Prostate gland (tissue), 2 donors: ENCODE measurements around the gene FOXK2. TPM values are rescaled to one million over a fixed set of nuclear protein-coding genes. Genes with fewer than 3 reads are reported as not detected.

Experiments used
- DNase-seq: peaks from one replicate; pipeline ENCODE4 v3.0.0-alpha.2; 2019; ENCODE audit warnings: low spot score
- H3K27ac ChIP-seq, 2 donors: fragments of 200-600 bp; sonication (generic); 2 replicates each; pipeline ENCODE4 v1.5.1; 2017 to 2019
- H3K27me3 ChIP-seq: fragments of 200-600 bp; sonication (generic); replicated peaks from 2 replicates; pipeline ENCODE4 v1.5.1; 2019; ENCODE audit not compliant: insufficient read depth
- H3K36me3 ChIP-seq, 2 donors: fragments of 200-600 bp; sonication (generic); 1 replicate in 1 of 2; 2 replicates in 1 of 2; pipeline versions ENCODE4 v1.5.1 to v1.8.1; 2017 to 2019
- H3K4me1 ChIP-seq: fragments of 200-600 bp; sonication (generic); replicated peaks from 2 replicates; pipeline ENCODE4 v1.5.1; 2019
- H3K4me3 ChIP-seq, 2 donors: fragments of 200-600 bp; sonication (generic); 2 replicates each; pipeline ENCODE4 v1.5.1; 2017 to 2019
- H3K9me3 ChIP-seq: fragments of 200-600 bp; sonication (generic); 2 replicates; pipeline ENCODE4 v1.5.1; 2017
- POLR2A ChIP-seq: fragments of 450-650 bp; IDR thresholded peaks from one replicate; pipeline ENCODE4 v1.6.1; 2016; ENCODE audit warnings: antibody characterized with exemption, mild to moderate bottlenecking
- POLR2AphosphoS5 ChIP-seq: sonication (generic); formaldehyde crosslinking; IDR thresholded peaks from one replicate; pipeline ENCODE4 v1.6.1; 2017; ENCODE audit warnings: antibody characterized with exemption
- WGBS: methylation state at CpG from one replicate; pipeline ENCODE4 v1.1.5; 2018; 5-methylcytosine and 5-hydroxymethylcytosine counted together
- intact Hi-C: fragments of 100-400 bp; cut with DNase I; formaldehyde crosslinking; loops from one replicate; pipeline ENCODE4 v1.14.2; 2022
- total RNA-seq, 2 donors: library from RNA; depleted of rRNA; stranded (reverse); fragments of >200 nt; gene quantifications; one replicate each; pipeline ENCODE4 v1.1.0, GENCODE V29; 2016
- TF ChIP-seq, protein P1 (sequence below), 4 experiments: fragments of 200-600 bp in 2 of 4; fragments of 450-650 bp in 2 of 4; sonication (generic) in 2 of 4; IDR thresholded peaks; 1 replicate in 3 of 4; 2 replicates in 1 of 4; pipeline ENCODE4 v1.5.1; 2016 to 2019; ENCODE audit warnings: antibody characterized with exemption in 4 of 4, mild to moderate bottlenecking in 2 of 4, moderate library complexity in 2 of 4

Gene FOXK2
- total RNA-seq, 2 donors from 2014 or later, result 47.9 to 85.5 TPM

DNA sequence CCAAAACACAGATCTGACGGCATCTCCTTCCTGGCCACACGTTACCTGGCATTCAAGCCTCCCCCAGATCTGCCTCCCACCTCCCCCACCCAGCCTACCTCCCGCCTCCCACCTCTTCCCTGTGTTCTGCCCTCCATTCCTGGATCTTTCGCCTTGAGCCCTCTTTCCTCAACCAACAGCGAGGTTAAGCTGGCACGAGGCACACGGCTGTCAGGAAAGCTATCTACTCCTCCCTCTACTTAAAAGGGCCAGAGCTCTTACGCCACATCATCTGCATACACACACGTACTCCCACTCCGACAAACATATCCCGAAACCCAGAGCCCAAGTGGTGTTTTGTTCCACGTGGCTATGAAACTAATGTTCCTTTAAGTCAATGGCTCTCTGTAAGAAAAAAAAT lies 110.7 kb downstream of the FOXK2 start:
- peaks cover 0 to 1% of the 10 kb centered on the region in 2 donors for H3K36me3 ChIP-seq
- no peaks in the 10 kb centered on the region for H3K4me1 ChIP-seq
- H3K27ac ChIP-seq, result peak overlapping the region; percentile 18 to 79
- DNase-seq, result peak; percentile 62
- WGBS, result 57% methylated on average over 12 of the region's 12 CpGs
- intact Hi-C loops, result no loop called here
- no peak for TF ChIP-seq POLR2A
- TF ChIP-seq, protein P1, sequence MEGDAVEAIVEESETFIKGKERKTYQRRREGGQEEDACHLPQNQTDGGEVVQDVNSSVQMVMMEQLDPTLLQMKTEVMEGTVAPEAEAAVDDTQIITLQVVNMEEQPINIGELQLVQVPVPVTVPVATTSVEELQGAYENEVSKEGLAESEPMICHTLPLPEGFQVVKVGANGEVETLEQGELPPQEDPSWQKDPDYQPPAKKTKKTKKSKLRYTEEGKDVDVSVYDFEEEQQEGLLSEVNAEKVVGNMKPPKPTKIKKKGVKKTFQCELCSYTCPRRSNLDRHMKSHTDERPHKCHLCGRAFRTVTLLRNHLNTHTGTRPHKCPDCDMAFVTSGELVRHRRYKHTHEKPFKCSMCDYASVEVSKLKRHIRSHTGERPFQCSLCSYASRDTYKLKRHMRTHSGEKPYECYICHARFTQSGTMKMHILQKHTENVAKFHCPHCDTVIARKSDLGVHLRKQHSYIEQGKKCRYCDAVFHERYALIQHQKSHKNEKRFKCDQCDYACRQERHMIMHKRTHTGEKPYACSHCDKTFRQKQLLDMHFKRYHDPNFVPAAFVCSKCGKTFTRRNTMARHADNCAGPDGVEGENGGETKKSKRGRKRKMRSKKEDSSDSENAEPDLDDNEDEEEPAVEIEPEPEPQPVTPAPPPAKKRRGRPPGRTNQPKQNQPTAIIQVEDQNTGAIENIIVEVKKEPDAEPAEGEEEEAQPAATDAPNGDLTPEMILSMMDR (IDR thresholded peaks at IDR 0.05), result no peak
- no peak for TF ChIP-seq POLR2AphosphoS5
- H3K4me3 ChIP-seq, result no peak overlapping the region
- no peaks in the 10 kb centered on the region for H3K9me3 ChIP-seq
- no peaks in the 10 kb centered on the region for H3K27me3 ChIP-seq

DNA sequence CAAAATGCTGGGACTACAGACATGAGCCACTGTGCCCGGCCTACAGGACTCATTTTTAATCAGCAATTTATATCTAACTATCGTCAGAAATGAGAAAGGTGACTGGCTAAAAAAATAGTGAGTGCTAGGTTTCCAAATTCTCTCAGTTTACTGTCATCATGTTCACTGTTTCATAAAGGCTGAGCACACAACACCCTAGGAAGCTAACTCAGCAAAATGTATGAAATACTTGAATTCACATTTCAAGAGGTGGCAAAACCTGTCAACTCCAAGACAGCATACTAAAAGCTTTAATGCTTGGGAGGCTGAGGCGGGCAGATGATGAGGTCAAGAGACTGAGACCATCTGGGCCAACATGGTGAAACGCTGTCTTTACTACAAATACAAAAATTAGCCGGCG lies 112.0 kb downstream of the FOXK2 start:
- TF ChIP-seq POLR2A (no peak), POLR2AphosphoS5 (no peak)
- TF ChIP-seq, protein P1 (IDR thresholded peaks at IDR 0.05), result no peak

DNA sequence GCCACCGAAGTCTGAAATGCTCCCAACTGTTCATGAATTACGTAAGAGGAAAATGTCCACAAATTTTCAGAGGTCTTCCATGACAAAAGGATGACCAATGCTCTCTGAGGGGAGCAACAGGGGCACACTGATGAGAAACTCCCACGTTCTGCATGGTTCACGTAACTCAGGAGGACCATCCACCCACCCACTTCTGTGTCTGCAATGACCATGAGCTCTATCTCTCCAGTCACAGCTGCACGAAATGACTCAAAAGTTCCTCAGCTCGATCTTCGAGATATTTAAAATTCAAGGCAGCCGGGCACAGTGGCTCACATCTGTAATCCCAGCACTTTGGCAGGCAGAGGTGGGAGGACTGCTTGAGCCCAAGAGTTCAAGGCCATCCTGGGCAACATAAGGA lies 112.9 kb downstream of the FOXK2 start:
- TF ChIP-seq POLR2AphosphoS5 (no peak), POLR2A (no peak)
- TF ChIP-seq, protein P1 (IDR thresholded peaks at IDR 0.05), result no peak
- H3K27me3 ChIP-seq, result no peaks in the 10 kb centered on the region
- no peak overlapping the region for H3K27ac ChIP-seq
- H3K36me3 ChIP-seq, result no peaks in the 10 kb centered on the region
- no peaks in the 10 kb centered on the region for H3K9me3 ChIP-seq
- no peaks in the 10 kb centered on the region for H3K4me1 ChIP-seq
- 89% methylated on average over 8 of the region's 8 CpGs for WGBS
- no peak for DNase-seq
- intact Hi-C loops, result no loop called here
- H3K4me3 ChIP-seq, result no peak overlapping the region

More for the DNA sequence above, 112.0 kb downstream of the FOXK2 start:
- 70% methylated on average over 6 of the region's 6 CpGs for WGBS
- H3K9me3 ChIP-seq, result no peaks in the 10 kb centered on the region
- H3K4me1 ChIP-seq, result no peaks in the 10 kb centered on the region
- intact Hi-C loops, result no loop called here
- no peaks in the 10 kb centered on the region for H3K27me3 ChIP-seq
- H3K4me3 ChIP-seq, result no peak overlapping the region
- peak overlapping the region in 1 of 2 donors; percentile 79 for H3K27ac ChIP-seq
- no peak for DNase-seq
- no peaks in the 10 kb centered on the region for H3K36me3 ChIP-seq

- Histone ChIP-seq H3K36me3 (no peaks in the 10 kb centered on the region), H3K27me3 (no peaks in the 10 kb centered on the region), H3K27ac (no peak overlapping the region), H3K9me3 (no peaks in the 10 kb centered on the region), H3K4me3 (no peak overlapping the region), H3K4me1 (no peaks in the 10 kb centered on the region)
- intact Hi-C loops, result no loop called here
- no peak for DNase-seq
- no peak for TF ChIP-seq POLR2A
- TF ChIP-seq, protein P1 (IDR thresholded peaks at IDR 0.05), result no peak
- no peak for TF ChIP-seq POLR2AphosphoS5
Measured at GRCh38 chr17:82633343-82633742, 113.8 kb downstream of the FOXK2 start.

DNA sequence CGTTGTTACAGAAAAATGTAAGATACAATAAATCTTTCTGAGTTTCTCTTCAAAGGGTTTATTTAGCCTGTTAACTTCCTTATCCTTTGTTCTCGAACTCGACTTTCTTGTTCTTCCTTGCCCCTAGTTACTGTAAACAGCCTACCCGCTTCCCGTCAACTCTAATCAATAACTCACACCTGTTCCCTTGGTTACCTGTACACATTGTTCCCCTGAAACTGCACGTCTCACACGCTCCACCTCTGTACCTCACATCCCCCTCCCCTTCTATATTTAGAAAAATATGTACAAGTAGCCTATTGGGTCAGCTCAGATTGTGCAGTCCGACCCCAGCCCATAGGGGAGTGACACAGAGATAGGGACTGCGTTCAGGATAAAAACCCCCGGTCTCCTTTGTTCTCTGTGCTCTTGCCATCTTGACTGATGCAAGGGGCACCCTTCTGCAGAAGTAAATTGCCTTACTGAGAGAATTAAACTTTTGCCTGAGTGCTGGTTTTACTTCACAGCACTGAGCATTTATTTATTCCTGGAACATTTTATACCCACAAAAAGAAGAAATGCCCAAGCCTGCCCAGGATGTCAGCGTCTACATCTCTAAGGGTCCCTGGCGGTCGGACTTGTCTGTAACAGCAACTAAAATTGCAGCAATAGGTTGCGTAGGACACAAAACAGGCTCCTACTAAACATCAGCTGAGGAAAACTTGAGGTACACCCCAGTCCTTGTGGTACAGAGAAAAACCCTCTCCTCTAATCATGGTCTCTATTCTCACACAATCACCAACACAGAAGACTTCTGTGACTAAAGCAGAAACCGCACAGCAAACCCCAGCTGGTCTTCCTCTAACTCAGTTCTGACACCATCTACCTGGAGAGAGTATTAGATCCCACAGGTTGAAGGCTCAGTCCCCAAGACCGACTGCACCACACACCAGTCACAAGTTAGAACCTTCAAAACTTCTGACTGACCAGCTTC lies 117.4 kb downstream of the FOXK2 start:
- Histone ChIP-seq H3K27me3 (no peaks in the 10 kb centered on the region), H3K27ac (peak overlapping the region; percentile 75 to 88), H3K4me1 (no peaks in the 10 kb centered on the region), H3K9me3 (no peaks in the 10 kb centered on the region), H3K4me3 (no peak overlapping the region), H3K36me3 (no peaks in the 10 kb centered on the region)
- DNase-seq, result peak; percentile 82
- TF ChIP-seq, protein P1 (IDR thresholded peaks at IDR 0.05), result no peak
- peak; percentile 3 for TF ChIP-seq POLR2A
- TF ChIP-seq POLR2AphosphoS5, result peak; percentile 86
- intact Hi-C loops, result no loop called here
- 56% methylated on average over 16 of the region's 16 CpGs for WGBS
